Eye (tissue), 1 donor: ENCODE measurements around the gene CTRB2.
"Not testable (repeated sequence)": the region's sequence is repeated elsewhere in the genome, so short reads cannot be mapped to it uniquely, and the experiment has no call there.

ENCODE experiments used
- DNase-seq: peaks from one replicate; pipeline ENCODE4 v3.0.0-alpha.2; 2015

The CTRB2 gene

GRCh38 chr16:75241955-75242354 is 35.0 kb upstream of the CTRB2 start:
- no peak for DNase-seq

GRCh38 chr16:75241412-75241811 is 34.5 kb upstream of the CTRB2 start:
- no peak for DNase-seq

- not testable (repeated sequence) for DNase-seq
Observed at GRCh38 chr16:75240633-75241032, 33.7 kb upstream of the CTRB2 start.

GRCh38 chr16:75239542-75240122 is 32.7 kb upstream of the CTRB2 start:
- no peak for DNase-seq

GRCh38 chr16:75238853-75239541 is 32.0 kb upstream of the CTRB2 start:
- peak; percentile 32 for DNase-seq

- peak; percentile 76 for DNase-seq
Observed at GRCh38 chr16:75238132-75238852, 31.3 kb upstream of the CTRB2 start.

- no peak for DNase-seq
Observed at GRCh38 chr16:75237398-75238131, 30.6 kb upstream of the CTRB2 start.

GRCh38 chr16:75236736-75237397 is 29.9 kb upstream of the CTRB2 start:
- DNase-seq, result no peak

GRCh38 chr16:75236232-75236631 is 29.3 kb upstream of the CTRB2 start:
- DNase-seq, result no peak

- DNase-seq, result no peak
Observed at GRCh38 chr16:75235721-75236193, 28.8 kb upstream of the CTRB2 start.

GRCh38 chr16:75234856-75235696 is 28.1 kb upstream of the CTRB2 start:
- no peak for DNase-seq

GRCh38 chr16:75233611-75233938 is 26.6 kb upstream of the CTRB2 start:
- no peak for DNase-seq

- DNase-seq, result no peak
Observed at GRCh38 chr16:75231570-75231969, 24.6 kb upstream of the CTRB2 start.

GRCh38 chr16:75230471-75231110 is 23.6 kb upstream of the CTRB2 start:
- no peak for DNase-seq

GRCh38 chr16:75229172-75230031 is 22.4 kb upstream of the CTRB2 start:
- DNase-seq, result no peak

GRCh38 chr16:75228143-75228976 is 21.4 kb upstream of the CTRB2 start:
- DNase-seq, result no peak

GRCh38 chr16:75227361-75228142 is 20.6 kb upstream of the CTRB2 start:
- DNase-seq, result no peak

GRCh38 chr16:75226550-75227360 is 19.8 kb upstream of the CTRB2 start:
- DNase-seq, result no peak
